NCI-H446 treated with DMSO at 0.1 percent for 48 hours (cell line): ENCODE measurements around the gene OLFML1.

Experiments used
- DNase-seq: peaks from one replicate; lab custom pipeline; 2025; lab: John Stamatoyannopoulos, UW

OLFML1 gene

DNA sequence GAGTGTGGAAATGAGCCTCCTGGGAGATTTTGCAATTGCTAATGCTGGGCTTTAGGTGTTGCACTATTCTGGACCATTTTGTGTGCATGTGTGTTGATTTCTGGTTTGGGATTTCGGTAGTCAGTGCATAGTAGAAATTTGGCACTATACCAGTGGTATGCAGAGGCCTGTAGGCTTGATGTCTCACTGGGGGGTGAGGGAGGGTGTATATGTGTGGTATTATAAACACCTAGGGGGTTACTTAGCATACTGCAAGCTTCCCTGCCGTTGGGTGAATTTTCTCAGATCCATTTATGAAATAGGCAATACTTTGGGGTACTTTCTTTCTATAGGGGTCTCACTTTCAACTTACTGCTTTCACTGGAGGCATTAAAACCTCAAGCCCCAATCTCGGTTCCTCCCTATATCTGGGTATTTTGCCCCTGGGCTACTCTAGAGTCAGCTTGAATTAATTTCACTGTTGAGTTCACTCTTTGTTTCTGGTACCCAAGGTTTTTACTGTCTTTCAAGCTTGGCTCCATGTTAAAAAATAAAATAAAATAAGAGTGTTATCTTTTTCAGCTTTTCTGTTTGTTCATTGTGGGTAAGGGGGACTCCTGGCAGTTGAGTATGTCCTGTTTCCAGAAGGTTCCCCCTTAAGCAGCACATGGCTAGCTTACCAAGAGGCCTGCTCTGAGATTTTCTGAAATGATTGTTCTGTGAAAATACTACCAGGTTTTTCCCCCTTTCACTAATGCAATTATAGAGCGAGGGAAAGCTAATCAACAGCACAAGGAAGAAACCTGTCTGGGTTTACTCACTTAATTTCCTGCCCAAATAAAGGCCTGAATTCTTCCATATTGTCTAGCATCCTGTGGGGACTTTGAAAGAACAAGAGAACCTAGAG, 74.3 kb downstream of the OLFML1 start:
- DNase-seq: no peak
